Cardiac fibroblast (primary cell): Measurements from ENCODE around the gene RLIM.
A peak's percentile ranks its signal among the peaks of the same experiment; 100 is the strongest.

Source experiments
- DNase-seq, 2 donors: peaks; one replicate each; pipeline versions ENCODE4 v3.0.0 to v3.0.0-alpha.2; 2010; ENCODE audit warnings: low read depth in 2 of 2
- H3K4me3 ChIP-seq, 2 donors: replicated peaks in 1 of 2; 1 replicate in 1 of 2; 2 replicates in 1 of 2; pipeline ENCODE4 v1.5.1; 2011; ENCODE audit warnings: low read depth in 2 of 2, low read length in 2 of 2, mild to moderate bottlenecking in 2 of 2, moderate library complexity in 1 of 2
- TF ChIP-seq, protein P1 (sequence below): IDR thresholded peaks from one replicate; pipeline ENCODE4 v1.5.1; 2011; ENCODE audit warnings: low read depth, mild to moderate bottlenecking, low read length, inconsistent platforms

Gene RLIM

DNA sequence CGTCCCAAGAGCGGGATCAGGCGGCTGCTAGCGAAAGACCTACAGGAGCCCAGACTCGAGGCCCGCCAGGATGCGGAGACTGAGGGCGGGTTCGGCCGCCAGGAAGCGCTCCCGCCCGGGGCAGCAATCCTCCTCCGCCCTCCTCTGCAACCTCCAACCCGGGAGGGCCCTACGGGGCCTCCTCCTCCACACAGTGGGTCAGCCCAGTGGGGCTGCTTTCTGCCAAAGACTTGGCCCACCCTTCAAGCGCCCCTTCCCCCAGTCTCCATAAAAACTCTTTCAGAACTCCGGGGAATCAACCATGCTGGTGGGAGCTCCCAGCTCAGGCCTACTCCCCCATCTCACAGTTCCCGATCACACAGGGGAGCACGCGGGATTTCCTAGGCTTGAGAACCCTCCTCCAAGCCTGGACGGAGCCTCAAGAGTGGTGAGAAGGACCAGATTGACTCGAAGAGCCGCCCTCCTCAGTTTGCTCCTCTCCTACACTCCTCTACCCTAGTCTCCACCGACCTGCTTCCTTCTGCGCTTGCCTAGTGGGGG is 77.5 kb downstream of the RLIM start:
- TF ChIP-seq, protein P1, sequence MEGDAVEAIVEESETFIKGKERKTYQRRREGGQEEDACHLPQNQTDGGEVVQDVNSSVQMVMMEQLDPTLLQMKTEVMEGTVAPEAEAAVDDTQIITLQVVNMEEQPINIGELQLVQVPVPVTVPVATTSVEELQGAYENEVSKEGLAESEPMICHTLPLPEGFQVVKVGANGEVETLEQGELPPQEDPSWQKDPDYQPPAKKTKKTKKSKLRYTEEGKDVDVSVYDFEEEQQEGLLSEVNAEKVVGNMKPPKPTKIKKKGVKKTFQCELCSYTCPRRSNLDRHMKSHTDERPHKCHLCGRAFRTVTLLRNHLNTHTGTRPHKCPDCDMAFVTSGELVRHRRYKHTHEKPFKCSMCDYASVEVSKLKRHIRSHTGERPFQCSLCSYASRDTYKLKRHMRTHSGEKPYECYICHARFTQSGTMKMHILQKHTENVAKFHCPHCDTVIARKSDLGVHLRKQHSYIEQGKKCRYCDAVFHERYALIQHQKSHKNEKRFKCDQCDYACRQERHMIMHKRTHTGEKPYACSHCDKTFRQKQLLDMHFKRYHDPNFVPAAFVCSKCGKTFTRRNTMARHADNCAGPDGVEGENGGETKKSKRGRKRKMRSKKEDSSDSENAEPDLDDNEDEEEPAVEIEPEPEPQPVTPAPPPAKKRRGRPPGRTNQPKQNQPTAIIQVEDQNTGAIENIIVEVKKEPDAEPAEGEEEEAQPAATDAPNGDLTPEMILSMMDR: no peak
- H3K4me3 ChIP-seq: peak overlapping the region; percentile 36 to 45
- peak; percentile 38 to 59 for DNase-seq

DNA sequence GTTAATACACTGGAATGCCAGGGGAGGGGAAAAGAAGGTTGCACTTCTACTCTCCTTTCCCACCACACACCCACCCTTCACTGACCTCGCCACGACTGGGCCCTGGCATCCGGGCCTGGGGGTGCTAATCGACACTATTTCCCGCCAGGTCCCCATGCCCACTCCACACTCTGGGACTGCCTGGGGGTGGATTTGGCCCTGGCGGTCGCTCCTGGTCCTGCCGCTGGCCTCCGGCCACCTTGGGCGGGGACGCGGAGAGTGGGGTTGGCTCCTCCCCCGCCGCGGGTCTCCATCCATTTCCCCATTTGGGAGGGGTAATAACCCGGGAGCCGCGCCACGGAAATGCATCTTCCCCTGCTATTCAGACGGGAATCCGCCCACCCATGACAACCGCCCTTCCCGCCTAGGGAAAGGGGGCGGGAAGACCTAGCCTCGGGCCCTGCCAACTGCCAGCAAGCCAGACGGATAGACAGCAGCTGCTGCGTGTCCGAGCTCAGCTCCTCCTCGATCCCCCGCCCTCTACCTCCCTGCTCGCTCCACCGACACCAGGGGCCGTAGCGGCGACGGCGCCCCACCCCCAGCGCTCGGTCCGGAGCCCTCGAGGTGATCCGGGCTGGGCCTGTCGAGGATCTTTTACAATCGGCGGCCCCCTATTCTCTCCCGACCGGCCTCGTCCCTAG is 78.1 kb downstream of the RLIM start:
- peak overlapping the region; percentile 36 to 45 for H3K4me3 ChIP-seq
- DNase-seq: peak; percentile 78 to 91
- TF ChIP-seq, protein P1: peak; percentile 46

DNA sequence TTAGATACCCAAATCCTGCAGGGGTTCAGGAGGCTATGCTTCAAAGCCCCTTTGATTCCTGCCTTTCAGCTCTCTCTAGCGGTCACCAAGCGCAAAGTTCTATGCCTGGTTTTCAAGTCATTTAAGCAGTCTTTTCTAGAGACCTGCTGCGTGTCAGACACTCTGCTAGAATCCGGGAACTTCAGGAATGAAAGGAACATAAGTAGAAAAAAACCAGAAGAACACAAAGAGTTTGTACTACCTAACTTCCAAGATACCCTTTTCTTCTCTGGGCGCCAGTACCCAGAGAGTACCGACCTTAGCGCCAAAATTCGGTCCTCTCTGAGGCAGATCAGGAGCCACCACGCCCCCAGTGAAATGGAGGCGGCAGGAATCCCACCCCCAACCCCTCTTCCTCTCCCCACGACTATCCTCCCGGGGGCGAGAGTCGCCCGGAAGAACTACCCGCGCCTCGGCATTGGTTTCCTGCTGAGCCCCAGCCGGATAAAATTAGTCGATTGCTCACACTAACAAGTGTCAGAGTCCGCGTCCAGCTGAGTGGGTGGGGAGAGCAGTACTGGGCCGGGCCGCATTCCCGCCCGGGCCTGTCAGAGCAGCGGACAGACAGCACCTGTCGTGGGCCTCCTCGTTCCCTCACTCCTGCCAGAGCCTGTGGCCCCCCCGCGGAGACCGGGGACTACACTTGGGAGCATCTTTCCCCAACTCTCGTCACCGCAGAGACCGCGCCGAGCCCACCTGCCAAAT is 78.8 kb downstream of the RLIM start:
- DNase-seq: peak; percentile 63 to 76
- H3K4me3 ChIP-seq: peak overlapping the region; percentile 36 to 45
- TF ChIP-seq, protein P1: peak; percentile 45
